C4-2B (cell line): ENCODE results near the gene FLAD1.

Source experiments
- H3K27ac ChIP-seq: fragments of 450-650 bp; 2 replicates; pipeline ENCODE4 v1.5.1; 2017
- ZFX ChIP-seq: fragments of 450-650 bp; IDR thresholded peaks from 2 replicates; pipeline ENCODE4 v1.6.1; 2017
- TF ChIP-seq, protein P1 (sequence below): fragments of 450-650 bp; conservative IDR thresholded peaks from 2 replicates; pipeline ENCODE4 v1.5.1; 2017; ENCODE audit warnings: mild to moderate bottlenecking

FLAD1 gene

DNA sequence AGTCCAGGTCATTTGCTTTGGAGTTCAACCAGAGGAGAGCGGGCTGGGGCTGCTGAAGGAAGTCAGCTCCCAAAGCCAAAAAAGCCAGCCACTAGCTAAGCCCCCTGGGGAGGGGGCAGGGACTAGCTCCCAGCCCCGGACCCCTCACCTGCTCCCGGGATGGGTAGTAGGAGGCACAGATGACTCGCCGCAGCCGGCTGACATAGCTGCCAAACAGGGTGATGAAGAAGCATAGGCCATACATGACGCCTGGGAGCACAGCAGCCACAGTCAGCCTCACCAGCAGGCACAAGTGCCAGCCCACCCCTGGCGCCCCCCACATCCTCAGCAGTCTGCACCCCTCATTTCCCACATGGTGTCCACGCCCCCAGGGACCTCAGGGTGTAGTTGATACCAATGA is 43.0 kb downstream of the FLAD1 start:
- no peak for TF ChIP-seq ZFX
- TF ChIP-seq, protein P1, sequence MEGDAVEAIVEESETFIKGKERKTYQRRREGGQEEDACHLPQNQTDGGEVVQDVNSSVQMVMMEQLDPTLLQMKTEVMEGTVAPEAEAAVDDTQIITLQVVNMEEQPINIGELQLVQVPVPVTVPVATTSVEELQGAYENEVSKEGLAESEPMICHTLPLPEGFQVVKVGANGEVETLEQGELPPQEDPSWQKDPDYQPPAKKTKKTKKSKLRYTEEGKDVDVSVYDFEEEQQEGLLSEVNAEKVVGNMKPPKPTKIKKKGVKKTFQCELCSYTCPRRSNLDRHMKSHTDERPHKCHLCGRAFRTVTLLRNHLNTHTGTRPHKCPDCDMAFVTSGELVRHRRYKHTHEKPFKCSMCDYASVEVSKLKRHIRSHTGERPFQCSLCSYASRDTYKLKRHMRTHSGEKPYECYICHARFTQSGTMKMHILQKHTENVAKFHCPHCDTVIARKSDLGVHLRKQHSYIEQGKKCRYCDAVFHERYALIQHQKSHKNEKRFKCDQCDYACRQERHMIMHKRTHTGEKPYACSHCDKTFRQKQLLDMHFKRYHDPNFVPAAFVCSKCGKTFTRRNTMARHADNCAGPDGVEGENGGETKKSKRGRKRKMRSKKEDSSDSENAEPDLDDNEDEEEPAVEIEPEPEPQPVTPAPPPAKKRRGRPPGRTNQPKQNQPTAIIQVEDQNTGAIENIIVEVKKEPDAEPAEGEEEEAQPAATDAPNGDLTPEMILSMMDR = no peak
- H3K27ac ChIP-seq = no peak overlapping the region

DNA sequence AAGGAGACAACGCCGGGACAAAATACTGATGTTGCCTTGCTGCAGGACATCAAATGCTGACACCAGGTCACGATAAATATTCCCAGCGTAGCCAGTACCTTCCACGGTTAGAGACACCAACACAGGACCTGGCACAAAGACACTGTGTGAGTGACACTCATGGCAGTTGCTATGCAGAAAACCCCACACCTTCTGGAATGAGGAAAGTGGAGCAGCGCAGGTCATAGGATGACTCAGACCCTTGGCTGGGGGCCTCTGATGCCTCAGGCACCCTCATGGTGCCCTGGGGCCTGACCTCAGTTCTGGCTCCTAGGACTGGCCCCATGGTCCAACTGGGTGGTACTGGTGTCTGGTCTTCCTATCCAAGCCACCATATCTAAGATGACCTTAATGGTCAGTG is 43.4 kb downstream of the FLAD1 start:
- TF ChIP-seq, protein P1 = no peak
- no peak for TF ChIP-seq ZFX
- no peak overlapping the region for H3K27ac ChIP-seq

DNA sequence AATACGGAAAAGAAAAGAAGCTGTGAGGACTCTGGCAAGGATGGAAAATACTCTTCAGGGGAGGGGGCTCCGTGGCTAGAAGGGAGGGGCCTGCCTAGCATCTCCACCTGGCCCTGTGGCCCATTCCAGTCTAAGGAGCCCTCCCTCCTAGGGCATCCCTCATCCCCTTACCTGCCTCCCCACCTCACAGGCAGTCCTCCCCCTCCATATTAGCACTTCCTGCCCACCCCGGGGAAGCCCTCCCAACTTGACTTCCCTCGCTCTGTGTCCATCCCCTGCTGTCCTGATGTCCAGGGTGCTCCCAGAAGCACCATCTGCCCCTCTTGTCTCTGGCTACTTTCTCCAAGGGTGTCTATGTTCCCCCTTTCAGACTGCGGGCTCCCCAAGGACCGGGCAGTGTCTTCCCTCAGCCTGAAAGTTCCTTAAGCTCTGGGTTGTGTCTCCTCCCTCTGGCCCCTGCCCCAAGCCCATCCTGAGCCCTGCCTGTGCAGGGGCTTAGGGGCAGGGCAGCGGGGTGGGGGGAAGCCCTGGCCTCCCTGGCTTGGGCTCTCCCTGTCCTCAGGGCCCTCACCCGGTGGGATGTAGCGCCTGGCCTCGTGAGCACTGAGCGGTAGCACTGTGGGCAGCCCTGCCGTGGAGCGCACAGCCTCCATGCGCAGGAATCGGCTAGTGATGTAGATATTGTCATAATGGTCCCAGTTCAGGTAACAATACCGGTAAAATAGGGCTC is 46.5 kb downstream of the FLAD1 start:
- H3K27ac ChIP-seq = no peak overlapping the region
- TF ChIP-seq, protein P1 = no peak
- TF ChIP-seq ZFX = no peak

DNA sequence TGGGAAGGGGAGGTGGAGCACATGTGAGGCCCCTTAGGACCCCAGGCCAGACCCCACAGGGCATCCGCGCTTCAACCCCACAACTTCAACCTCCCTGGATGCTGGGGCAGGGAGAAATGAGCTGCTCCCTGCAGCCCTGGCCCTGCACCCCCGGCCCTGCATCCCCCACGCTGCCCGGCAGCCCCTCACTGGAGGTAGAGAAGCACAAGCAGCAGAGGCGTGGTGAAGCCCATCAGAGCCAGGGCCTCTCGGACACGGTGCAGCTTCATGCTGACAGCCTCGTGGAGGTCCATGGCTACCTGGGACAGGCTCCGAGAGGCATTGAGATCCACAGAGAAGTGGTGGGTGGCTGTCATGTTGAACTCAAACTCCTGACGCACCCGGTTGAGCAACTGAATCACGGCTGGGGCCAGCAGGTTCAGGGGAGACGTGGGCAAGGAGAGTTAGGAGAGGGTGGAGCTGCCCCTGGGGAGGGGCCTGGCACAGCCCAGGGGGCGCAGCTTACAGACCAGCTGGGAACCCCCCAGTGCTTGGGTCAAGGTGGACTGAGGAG is 47.2 kb downstream of the FLAD1 start:
- TF ChIP-seq, protein P1 = no peak
- TF ChIP-seq ZFX = no peak
- no peak overlapping the region for H3K27ac ChIP-seq

DNA sequence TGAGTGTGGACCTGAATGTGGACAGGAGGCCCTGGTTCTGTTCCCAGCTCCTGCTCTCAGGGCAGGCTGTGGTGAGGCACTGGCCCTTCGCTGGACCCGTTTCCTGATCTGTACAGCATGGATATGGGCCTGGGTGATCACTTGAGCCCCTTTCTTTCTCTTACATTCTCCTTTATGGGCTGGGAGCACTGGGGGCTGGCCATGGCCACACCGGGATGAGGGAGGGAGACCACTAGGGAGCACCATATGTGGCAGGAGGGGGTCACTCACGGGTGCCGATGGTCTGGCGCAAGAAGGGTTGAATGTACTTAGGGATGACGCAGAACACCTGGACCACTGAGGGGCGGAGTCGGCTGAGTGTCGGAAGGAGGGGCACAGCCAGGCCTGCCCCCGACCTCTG is 47.8 kb downstream of the FLAD1 start:
- H3K27ac ChIP-seq = no peak overlapping the region
- TF ChIP-seq, protein P1 = no peak
- no peak for TF ChIP-seq ZFX

DNA sequence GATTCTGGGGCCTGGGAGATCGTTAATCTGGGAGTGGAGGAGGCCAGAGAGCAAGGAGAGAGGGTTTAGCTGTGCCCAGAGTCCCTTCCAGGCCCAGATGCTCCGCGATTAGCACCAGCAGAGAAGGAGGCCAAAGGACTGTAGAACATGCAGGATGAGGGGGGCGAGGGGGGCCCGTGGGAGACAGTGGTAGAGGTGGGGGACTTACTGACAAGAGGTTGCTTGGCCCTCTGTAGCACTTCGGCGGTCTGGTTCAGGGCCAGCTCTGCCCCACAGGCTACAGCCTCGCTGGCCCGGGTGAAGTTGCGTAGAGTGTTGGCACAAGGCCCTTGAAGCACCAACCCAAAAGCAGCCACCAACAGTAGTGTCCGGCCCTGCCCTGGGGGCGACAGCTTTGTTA is 49.7 kb downstream of the FLAD1 start:
- TF ChIP-seq, protein P1 = no peak
- TF ChIP-seq ZFX = no peak

DNA sequence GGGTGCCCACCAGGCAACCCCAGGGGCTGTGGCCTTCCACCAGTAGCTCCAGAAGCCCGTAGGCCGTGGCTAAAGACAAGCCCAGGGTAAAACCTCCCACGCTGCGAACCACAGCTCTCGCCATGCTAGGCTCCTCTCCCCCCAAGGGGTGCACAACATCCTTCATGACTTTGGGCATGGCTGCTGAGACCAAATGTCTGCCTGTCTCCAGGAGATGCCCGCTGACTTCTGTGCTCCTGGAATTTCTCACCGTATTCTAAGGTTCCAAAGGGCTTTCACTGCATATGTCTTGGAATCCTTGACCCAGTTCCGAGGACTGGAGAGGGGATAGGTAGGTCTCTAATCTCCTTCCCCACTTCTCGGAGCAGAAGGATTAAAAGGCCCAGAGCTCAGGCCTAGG is 50.4 kb downstream of the FLAD1 start, which contains the start of the genes DCST1 and DCST2:
DCST1 (plus strand) TSS at position 301 of the 400 bp plus-strand sequence. CDS start 213 bp downstream, outside the sequence.
DCST2 (minus strand) TSS at position 258 of the 400 bp plus-strand sequence; CDS start at position 178, 80 bp downstream.
- TF ChIP-seq, protein P1 = no peak
- TF ChIP-seq ZFX = no peak
- no peak within 1 kb of the TSS for H3K27ac ChIP-seq

More for the DNA sequence above, 49.7 kb downstream of the FLAD1 start:
- no peak overlapping the region for H3K27ac ChIP-seq
